COLO668 (cell line): ENCODE data around the gene AMFR.
"Not testable (repeated sequence)": the region's sequence is repeated elsewhere in the genome, so short reads cannot be mapped to it uniquely, and the experiment has no call there.

Experiments
- DNase-seq: peaks from one replicate; lab custom pipeline; 2025; ENCODE audit not compliant: unreplicated experiment; lab: John Stamatoyannopoulos, UW

Gene AMFR

DNA sequence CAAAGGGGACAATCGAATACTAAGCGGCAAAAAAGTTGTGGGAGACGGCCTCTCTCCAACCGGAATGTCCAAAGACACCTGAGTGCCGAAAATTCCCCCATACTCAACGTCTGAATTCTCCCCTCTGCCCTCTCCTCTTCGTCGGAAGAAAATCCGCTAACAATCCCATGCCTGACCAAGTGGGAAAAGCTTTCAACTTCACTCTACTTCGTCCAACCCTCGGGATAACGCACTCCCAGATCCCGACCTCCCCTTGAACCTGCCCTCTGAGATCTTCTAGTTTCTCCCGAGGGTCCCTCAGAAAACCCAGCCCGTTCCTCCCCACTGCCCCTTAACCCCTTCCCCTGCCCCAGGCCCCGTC, 961 bp downstream of the AMFR start:
- DNase-seq = no peak

DNA sequence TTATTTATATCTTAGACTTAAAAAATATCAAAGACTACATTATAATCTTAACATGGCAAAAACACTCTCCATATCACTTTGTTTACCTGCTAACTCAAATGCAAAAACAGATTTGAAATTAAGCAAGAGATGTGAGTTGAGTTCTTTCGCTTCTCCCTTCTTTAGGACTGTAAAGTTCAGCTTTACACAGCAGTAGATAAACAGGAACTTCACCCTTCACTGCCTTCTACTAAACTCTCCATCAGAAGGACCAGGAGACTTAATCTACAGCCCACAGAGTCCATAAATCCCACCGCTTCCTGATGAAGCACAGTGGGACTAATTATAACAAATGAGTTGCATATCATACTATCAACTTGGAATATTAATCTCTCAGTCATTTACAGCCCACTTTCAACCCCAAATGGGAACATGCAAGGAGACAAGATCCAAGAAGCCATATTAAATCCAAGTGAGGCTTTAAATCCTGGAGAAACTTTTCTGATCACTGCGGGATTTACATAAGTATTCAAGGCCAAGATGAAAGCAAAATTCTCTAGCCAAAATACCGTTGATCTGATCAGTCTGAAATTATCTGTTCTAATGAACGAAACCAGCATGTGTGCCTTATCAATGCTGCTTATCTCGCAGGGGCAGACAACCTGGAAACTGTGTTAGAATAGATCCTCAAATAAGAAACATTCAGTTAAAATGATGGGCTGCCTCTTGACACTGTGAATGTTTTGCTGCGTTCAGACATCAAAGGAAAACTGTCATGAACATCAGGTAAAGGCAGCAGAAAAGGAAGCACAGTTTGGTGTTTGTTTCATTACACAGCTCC, 1.6 kb downstream of the AMFR start:
- no peak for DNase-seq

DNA sequence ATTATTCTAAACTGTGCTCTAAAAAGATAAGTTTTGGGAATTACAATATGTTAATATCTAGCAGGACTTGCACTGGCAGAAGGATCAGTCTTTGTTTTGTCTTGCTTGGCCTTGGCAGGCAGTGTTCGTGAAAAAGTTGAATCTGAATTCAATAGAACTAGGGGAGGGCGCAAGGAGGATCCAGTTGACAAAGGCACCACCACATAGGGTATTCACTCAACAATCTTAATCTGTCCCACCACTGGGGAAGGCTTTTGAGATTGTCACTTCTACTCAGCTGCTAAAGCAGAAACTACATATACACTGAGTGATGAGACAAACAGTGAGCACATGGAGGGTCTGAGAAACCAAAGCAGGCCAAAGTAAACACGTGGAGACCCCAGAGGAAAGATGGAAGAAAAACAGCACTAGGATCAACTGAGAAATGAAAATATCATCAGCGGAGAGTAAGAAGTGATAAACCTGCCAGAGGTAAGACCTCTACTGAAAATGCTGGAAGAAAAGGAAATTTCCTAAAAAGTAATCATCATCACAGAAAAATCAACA, 2.4 kb downstream of the AMFR start:
- no peak for DNase-seq

DNA sequence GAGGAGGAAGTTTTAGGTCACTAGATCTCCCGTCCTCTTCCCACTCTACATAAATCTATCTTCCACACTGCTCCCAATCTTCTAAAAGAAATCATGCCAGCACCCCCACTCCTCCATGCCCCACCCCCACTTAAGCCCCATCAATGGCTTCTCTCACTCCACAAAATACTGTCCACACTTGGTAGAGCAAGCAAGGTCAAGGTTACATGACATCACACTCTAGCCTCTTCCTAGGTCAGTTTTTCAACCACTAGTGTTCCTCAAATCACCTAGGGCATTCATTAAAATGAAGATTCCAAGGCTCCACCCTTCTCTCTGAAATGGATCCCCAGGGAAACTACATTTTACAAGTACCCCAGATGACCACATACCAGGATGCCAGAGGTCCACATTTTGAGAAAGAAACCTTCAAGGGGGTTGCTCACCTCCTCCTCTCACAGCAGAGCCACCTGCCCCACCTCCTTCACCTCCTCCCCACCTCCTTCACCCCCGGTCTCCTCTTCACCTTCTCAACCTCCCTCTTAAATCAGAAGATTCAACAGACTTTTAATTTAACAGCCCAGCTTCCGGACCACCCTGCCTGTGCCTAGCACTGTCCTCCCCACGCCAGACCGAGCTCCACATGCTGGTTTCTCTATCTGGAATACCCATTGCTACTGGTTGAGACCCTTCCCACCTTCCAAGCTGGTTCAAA, 3.2 kb downstream of the AMFR start:
- no peak for DNase-seq

DNA sequence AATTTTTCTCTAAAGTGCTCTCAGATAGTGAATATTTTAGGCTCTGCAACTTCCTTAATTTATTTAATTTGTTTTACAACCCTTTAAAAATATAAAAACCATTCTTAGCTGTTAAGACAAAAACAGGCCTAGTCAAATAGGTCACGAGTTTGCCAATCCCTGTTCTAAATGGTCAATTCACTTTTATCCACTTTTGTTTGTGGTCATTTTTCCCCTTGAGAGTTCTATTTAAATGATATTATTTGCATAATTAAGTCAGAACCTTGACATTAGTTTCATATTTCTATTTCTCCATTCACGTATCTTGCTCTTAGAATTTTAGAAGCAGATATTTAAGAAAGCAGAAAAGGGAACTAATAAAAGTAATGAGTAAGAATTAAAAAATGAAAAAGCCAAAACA, 4.0 kb downstream of the AMFR start:
- DNase-seq = no peak

DNA sequence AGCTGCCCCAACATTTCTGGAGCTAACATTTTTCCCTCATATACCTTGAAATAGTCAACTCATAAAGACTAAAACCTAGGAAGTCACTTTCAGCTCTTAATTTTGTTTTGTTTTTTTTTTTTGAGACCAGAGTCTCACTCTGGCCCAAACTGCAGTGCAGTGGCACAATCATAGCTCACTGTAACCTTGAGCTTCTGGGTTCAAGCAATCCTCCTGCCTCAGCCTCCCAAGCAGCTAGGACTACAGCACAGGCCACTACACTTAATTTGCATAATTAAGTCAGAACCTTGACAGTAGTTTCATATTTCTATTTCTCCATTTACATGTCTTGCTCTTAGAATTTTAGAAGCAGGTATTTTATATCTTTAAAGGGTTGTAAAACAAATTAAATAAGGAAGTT, 4.7 kb downstream of the AMFR start:
- DNase-seq = no peak

DNA sequence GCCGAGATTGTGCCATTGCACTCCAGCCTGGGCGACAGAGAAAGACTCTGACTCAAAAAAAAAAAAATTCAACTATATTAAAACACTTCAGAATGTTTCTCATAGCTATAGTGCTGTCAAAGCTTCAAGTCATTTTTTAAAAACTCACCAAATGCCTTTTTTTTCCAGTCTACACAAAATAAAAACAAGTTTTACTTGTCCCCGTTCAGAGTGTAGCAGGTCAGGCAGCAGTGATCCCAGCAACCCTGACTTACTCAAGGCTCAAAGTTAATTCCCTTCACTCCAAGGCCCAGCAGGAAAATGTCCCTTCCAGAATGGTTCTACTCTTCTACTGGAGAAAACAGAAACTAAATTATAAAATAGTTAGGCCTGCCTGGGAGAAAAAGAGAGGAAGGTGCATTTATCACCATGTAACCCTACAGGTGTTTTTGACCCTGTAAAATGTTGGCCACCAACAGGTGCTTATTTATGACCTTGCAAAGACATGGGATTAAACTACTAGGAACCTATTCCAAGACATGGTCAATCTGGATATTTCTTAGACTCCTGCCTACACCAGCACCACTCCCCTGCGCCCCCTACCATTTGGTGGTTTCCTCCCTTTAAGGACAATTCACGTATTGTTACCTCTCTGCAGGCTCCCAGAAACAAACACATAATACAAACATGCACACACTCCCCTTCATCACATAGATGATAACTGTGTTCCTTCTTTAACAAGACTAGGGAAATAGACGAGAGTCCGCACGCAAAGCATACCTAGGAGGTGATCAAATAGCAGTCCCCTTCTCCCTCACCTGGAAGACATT, 5.4 kb downstream of the AMFR start:
- DNase-seq = no peak

DNA sequence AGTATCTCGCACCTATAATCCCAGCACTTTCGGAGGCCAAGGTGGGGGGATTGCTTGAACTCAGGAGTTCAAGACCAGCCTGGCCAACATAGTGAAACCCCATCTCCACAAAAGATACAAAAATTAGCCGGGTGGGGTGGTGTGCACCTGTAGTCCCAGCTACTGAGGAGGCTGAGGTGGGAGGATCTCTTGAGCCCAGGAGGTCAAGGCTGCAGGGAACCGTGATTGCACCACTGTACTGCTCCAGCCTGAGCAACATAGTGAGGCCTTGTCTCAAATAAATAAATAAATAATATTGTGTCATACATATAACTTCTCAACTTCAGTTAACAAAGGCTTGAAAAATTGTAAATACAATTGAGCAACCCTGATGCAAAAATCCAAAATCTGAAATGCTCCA, 8.2 kb downstream of the AMFR start:
- no peak for DNase-seq

DNA sequence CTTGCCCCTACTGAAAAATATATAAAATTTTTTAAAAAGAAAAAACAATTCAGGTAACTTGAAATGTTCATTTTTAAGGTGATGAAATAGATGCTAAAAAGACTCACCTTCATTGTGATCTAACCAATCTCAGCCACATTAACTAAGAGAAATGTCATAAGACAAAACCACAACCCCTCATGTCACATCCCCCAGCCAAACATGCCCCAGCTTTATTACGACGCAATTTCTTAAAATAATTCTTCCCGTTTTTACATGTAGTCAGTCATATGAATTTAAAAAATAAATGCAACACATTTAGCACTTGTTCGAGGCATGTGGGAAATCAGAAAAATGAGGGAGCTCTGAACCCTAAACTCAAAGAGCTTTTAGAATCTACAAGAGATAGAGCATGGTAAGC, 9.5 kb downstream of the AMFR start:
- DNase-seq = no peak

DNA sequence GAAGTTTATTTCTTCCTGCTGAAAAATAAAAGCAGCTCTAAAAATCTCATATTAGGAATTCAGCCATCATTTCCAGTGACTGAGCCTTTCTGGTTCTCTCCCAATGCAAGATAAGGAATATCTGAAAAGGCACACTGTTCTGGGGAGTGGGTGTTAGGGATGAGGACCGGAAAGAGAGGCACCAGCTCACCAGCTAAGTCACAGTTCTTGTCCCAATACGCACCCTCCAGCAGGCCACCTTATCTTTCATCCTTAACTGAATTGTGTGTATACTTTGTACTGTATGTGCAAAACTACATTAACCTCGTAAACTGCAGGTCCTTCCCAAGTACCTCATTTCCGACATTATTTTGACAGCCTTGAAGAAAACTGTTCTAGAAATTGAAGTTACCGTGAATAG, 11.0 kb downstream of the AMFR start:
- no peak for DNase-seq

DNA sequence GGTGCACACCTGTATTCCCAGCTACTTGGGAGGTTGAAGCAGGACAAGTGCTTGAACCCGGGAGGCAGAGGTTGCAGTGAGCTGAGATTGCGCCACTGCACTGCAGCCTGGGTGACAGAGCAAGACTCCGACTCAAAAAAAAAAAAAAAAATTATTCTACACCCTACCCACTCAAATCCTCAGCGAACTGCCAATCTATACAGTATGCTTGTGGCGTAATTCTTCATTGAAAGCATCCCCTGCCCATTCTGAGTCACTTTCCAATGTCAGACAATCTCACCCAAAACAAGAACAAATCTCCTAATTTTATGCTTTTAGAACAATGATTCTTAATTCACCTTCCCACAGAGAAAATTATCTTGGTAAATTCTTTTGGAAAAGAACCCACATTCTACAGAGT, 12.0 kb downstream of the AMFR start:
- no peak for DNase-seq

DNA sequence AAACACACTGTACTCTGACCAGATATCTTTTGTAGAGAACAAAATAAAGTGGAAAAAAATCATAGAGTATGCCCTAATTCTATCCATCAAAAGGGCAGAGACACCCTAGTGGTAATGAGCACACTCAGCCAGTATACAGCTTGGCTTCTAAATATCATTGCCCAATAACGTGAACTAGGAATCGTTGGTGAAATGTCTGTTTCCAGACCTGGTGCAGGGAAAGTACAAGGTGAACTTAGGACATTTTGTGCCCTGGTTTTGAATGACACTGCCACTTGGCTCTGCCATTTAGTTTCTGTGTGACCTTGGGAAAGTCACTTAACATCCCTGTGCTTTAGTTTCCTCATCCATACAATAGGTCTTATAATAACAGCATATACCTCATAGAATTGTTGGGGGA, 13.7 kb downstream of the AMFR start:
- DNase-seq = no peak

DNA sequence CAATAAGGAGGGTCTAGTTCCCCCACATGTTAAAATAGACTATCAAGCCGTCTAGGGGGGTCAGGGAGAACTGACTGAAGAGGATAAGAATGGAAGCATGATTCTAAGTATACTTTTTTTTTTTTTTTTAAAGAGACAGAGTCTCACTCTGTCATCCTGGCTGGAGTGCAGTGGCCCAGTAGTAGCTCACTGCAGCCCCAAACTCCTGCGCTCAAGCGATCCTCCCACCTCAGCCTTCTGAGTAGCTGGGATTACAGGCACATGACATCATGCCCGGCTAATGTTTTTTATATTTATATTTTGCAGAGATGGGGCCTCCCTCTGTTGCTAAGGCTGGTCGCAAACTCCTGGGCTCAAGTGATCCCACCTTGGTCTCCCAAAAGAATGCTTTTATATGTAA, 14.2 kb downstream of the AMFR start:
- DNase-seq = no peak

DNA sequence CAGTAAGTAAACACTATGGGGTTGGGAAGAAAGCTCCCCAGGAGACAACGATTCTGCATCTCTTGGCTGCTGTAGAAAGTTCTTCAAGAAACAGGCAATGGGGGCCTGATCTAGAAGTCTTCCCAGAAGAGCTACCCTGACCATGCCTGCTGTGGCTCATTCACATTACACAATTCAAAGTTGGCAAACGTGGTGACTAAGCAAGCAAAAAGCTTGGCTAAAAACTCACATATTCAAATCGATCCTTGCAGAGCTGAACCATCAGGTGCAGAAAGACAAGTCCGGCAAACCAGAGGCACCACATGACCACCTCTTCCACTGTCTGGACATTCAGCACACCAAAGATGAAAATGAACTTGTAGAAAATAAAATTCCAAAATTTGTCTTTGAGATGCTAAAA, 16.1 kb downstream of the AMFR start:
- DNase-seq = no peak

DNA sequence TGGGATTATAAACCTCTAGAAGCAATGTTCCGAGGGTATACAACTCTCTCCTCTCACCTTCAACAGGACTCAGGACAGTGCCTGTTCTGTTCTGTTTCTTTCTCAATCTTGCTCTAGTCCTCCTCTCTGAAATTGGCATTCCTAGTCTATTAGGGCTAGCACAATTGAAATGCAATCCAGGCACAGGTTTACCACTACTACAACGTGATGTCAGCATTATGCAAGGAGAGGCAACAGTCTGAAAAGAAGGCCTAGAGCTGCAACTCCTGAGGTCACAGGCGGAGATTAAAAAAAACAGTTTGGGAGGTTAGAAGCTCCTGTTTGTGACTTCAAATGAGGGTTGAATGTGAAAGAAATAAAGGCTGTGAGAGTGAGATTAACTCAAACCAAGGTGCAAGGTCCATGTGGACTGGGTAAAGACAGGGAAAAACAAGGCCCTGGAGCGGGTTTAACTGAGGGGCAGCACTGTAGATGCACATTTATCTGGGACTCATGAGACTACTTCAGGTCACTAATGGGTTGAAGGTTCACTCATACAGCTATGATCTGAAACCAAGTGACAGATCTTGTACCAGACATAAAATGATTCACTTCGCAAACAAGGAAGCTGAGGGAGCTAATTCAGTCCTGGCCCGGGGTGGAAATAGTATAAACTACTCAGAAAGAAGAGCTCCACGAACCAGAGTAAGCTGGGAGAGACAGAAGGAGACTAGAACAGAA, 16.8 kb downstream of the AMFR start:
- DNase-seq = no peak

DNA sequence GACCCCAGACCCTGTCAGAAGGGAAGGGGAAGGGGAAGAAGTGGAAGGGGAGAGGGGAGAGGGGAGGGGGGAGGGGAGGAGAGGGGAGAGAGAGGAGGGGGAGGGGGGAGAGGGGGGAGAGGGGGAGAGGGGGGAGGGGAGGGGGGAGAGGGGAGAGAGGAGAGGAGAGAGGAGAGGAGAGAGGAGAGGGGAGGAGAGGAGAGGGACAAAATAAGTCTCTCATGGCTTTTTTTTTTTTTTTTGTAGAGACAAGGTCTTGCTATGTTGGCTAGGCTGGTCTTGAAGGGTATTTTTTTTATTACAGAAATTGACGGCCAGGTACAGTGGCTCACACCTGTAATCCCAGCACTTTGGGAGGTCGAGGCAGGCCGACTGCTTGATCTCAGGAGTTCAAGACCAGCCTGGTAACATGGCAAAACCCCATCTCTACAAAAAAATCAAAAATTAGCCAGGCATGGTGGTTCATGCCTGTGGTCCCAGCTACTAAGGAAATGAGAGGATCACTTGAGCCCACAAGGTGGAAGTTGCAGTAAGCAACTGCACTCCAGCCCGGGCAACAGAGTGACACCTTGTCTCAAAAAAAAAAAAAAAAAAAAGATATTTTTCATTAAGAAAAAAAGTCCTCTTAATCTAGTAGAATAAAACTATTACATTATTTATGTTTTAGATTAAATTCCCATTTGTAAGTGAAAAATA, 19.2 kb downstream of the AMFR start:
- no peak for DNase-seq

DNA sequence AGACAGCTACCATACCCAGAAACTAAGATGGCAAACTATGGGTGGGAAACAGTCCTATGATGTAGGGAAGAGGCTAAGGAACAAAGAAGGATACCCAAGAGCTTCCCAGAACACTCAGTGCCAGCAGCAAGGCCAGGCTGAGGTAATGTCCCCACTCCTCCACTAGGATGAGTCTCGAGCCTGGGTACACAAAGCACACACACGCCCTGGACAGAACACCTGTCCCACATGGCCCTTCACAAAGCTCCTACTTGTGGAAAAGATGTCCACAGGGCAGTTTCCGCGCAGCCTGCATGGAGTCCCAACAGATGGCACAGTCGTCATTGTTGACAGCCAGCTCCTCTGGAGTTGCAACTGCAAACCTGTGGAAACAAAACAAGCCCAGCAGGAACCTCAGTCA, 23.9 kb downstream of the AMFR start:
- DNase-seq = peak; percentile 40

DNA sequence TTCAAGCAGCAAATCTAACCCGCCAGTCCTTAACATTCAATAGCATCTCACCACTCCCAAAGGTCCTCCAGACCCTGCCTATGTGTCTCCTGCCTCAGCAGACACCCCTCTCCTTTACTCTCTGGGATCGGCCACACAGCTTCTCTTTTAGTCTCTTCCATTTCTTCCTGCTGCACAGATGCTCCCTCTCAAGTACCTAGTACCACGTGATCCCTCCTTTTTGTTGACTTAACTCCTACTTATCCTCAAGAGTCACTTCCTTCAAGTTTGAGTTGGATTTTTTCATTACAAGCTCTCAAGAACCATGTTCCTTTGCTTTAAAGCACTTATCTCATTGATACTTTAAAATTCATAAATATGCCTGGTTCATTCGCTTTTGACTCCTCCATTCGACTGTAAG, 24.9 kb downstream of the AMFR start:
- no peak for DNase-seq

DNA sequence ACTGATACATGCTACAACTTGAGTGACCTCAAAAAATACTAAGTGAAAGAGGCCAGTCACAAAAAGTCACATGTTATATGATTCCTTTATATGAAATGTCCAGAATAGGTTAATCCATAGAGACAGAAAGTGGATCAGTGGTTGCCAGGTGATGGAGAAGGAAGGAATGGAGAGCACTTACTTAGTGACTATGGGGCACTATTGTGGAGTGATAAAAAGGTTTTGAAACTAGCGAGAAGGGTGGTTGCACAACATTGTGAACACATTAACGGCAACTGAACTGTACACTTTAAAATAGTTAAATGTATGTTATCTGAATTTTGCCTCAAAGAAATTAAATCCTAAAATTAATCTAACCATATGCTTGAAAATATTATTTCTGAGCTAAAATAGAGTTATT, 25.9 kb downstream of the AMFR start:
- no peak for DNase-seq

DNA sequence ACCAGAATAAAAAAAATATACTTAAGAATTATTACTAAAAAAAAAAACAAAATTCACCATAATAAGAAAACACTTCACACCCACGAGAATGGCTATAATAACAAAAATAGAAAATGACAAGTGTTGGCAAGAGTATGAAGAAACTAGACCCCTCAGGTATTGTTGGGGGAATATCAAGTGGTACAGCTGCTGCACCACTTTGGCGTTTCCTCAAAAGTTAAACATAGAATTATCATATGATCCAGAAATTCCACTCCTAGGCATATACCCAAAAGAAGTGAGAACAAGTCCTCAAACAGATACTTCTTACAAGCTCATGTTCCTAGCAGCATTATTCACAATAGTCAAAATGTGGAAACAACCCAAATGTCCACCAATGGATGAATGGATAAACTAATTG, 26.3 kb downstream of the AMFR start:
- no peak for DNase-seq

DNA sequence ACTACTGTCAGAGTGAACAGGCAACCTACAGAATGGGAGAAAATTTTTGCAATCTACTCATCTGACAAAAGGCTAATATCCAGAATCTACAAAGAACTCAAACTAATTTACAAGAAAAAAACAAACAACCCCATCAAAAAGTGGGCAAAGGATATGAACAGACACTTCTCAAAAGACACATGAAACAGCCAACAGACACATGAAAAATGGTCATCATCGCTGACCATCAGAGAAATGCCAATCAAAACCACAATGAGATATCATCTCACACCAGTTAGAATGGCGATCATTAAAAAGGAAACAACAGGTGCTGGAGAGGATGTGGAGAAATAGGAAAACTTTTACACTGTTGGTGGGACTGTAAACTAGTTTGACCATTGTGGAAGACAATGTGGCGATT, 28.6 kb downstream of the AMFR start:
- not testable (repeated sequence) for DNase-seq
